ENCODE data around the gene ASCL5. TPM values are rescaled to one million over a fixed set of nuclear protein-coding genes. Genes with fewer than 3 reads are reported as not detected.

The ASCL5 gene
- total RNA-seq, 1 experiment from 2014 or later = 0.24 TPM

DNA sequence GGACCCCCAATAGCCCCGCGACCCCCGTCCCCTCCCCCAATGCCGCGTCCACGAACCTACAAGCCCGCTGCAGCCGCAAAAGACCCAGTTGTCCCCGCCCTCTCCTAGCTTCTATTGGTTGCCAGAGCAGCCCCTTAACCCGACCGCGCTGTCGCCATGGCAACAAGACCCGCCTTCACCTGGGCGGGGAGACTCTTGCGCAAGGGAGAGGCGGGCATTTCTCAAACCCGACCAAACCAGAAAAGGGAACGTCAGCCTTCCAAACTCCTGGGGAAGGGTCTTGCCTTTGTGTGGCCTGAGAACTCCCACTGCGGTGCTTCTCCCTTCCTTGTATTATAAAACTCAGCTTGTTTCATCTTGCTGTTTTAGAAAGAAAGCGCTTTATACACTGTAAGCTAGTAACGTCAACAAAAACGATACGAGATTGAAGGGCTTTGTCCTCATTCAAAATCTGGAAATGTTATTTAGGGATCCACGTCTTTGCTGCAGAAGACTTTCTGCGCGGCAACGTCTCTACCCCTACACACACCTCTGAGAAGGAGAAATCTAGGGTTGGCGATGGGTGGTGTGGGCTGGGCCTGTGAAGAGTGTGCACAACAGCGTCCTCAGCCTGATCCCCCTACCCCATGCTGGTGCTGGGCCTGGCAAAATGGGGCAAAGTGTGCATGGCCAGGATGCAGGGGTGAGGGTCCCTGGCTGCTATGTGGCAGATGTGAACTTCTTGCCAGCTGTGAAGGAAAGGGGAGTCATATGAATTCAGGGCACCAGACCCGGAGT is 27.6 kb upstream of the ASCL5 start, which contains the start of gene TMEM9:
Gene TMEM9, minus strand, starts transcription at position 86 of the 777 bp plus-strand sequence. CDS start 551 bp downstream, outside the sequence.
- Histone ChIP-seq H3K9me3 (ENCODE audit: insufficient read depth, low read depth) (no peaks in the 10 kb centered on the region), H2AFZ (peak within 1 kb of the TSS; percentile 66), H3K79me2 (ENCODE audit: low read depth) (0 out of 2 replicates have a peak, but pooled peaks cover 7% of the 10 kb centered on the region), H3K27me3 (ENCODE audit: insufficient read depth, low read depth) (no peaks in the 10 kb centered on the region), H3K4me2 (peak within 1 kb of the TSS; percentile 75), H3K36me3 (ENCODE audit: low read depth) (0 out of 2 replicates have a peak, but pooled peaks cover 5% of the 10 kb centered on the region), H3K4me1 (replicated peaks; ENCODE audit: insufficient read depth) (peaks cover 11% of the 10 kb centered on the region; the same call in 1 of the 2 replicates), H3F3A (ENCODE audit: insufficient read depth, low read depth) (no peaks in the 10 kb centered on the region), H4K20me1 (ENCODE audit: insufficient read depth) (no peaks in the 10 kb centered on the region), H3K27ac (no peak within 1 kb of the TSS), H3K9me2 (ENCODE audit: insufficient read depth) (no peaks in the 10 kb centered on the region), H3K4me3 (peak within 1 kb of the TSS; percentile 61)
- ChIA-PET CTCF (interaction anchor here (0.6 to 1.0 kb wide), 4 partner anchors 23 to 1126 kb away, joined by 3 to 7 read pairs (median 7); no protein-coding TSS in a partner anchor), POLR2A (ENCODE audit: unreplicated experiment) (interaction anchor here (0.5 to 0.7 kb wide), 2 partner anchors 11 to 517 kb away, joined by 3 to 4 read pairs; no protein-coding TSS in a partner anchor)
- peak; percentile 80 to 96 for DNase-seq
- intact Hi-C loops (cut with micrococcal nuclease; ENCODE audit: unreplicated experiment) = loop anchor here (2.0 kb wide), 1 partner anchor 30 kb away; no protein-coding TSS in a partner anchor
- TSS peak; percentile 86 for BruUV-seq (replicated peaks)
- TF ChIP-seq, protein P1, sequence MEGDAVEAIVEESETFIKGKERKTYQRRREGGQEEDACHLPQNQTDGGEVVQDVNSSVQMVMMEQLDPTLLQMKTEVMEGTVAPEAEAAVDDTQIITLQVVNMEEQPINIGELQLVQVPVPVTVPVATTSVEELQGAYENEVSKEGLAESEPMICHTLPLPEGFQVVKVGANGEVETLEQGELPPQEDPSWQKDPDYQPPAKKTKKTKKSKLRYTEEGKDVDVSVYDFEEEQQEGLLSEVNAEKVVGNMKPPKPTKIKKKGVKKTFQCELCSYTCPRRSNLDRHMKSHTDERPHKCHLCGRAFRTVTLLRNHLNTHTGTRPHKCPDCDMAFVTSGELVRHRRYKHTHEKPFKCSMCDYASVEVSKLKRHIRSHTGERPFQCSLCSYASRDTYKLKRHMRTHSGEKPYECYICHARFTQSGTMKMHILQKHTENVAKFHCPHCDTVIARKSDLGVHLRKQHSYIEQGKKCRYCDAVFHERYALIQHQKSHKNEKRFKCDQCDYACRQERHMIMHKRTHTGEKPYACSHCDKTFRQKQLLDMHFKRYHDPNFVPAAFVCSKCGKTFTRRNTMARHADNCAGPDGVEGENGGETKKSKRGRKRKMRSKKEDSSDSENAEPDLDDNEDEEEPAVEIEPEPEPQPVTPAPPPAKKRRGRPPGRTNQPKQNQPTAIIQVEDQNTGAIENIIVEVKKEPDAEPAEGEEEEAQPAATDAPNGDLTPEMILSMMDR (conservative IDR thresholded peaks at IDR 0.05) = no peak
- no peak for TF ChIP-seq EZH2 (IDR thresholded peaks at IDR 0.05; ENCODE audit: low read depth)

DNA sequence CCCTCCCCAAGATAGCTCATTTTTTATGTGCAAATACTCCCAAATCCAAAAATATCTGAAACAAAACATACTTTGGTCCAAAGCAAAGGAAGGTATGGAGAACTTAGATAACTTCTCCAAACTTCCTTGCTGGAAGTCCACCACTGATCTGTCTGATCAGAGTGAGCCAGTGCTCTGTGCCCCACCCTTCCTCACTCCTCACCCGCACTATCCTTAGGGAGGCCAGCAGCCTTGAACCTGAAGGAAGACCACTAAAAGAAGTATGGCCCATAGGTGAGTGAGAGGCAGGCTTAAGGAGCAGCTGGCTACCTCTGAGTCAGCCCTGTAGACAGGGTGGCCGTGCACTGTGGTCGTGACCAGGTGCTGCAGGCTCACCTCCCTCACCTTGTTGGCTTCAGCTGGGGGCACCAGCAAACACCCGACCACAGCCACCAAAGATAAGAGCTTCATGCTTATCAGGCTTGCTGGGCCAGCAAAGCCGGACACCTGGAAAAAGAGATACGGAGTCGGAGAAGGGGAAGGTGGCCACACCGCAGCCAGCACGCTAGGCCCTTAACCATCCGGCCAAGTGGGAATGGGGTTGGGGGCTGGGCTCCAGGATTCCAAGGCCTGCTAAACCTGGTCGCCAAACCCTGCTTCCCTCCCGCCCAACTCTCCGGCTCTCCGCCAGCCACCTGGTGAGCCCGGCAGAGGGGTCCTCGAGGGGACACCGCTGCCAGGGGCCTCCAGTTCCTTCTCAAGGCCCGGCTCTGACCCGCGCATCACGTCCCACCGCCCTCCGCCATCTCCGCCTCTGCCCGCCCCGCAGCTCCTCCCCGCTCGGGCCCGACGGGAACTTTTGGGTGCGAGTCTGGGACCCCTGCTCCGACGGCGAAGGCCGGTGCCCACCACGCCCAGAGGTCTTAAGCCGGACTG is 26.7 kb upstream of the ASCL5 start:
- no peak for TF ChIP-seq EZH2 (IDR thresholded peaks at IDR 0.05; ENCODE audit: low read depth)
- TF ChIP-seq, protein P1 (conservative IDR thresholded peaks at IDR 0.05) = no peak
- Histone ChIP-seq H3F3A (ENCODE audit: insufficient read depth, low read depth) (no peaks in the 10 kb centered on the region), H3K36me3 (ENCODE audit: low read depth) (0 out of 2 replicates have a peak, but pooled peaks cover 5% of the 10 kb centered on the region), H4K20me1 (ENCODE audit: insufficient read depth) (no peaks in the 10 kb centered on the region), H3K4me2 (peak overlapping the region; percentile 75), H3K9me3 (ENCODE audit: insufficient read depth, low read depth) (no peaks in the 10 kb centered on the region), H3K27me3 (ENCODE audit: insufficient read depth, low read depth) (no peaks in the 10 kb centered on the region), H3K4me1 (replicated peaks; ENCODE audit: insufficient read depth) (peaks cover 11% of the 10 kb centered on the region; the same call in 1 of the 2 replicates), H3K4me3 (peak overlapping the region; percentile 61), H3K79me2 (ENCODE audit: low read depth) (0 out of 2 replicates have a peak, but pooled peaks cover 7% of the 10 kb centered on the region), H3K9me2 (ENCODE audit: insufficient read depth) (no peaks in the 10 kb centered on the region), H3K27ac (no peak overlapping the region), H2AFZ (peak overlapping the region; percentile 66)
- POLR2A ChIA-PET (ENCODE audit: unreplicated experiment) = interaction anchor here (0.5 to 0.7 kb wide), 2 partner anchors 11 to 518 kb away, joined by 3 to 4 read pairs; no protein-coding TSS in a partner anchor
- no peak for DNase-seq
- intact Hi-C loops (cut with micrococcal nuclease; ENCODE audit: unreplicated experiment) = loop anchor here (2.0 kb wide), 1 partner anchor 31 kb away; no protein-coding TSS in a partner anchor
- CTCF ChIA-PET = interaction anchor here (0.6 to 1.0 kb wide), 3 partner anchors 164 to 1125 kb away, joined by 3 to 7 read pairs (median 7); no protein-coding TSS in a partner anchor
- no TSS peak for BruUV-seq (replicated peaks)

Measured in PC-9 (cell line).